HG02623 (cell line): ENCODE measurements around the gene USP31.

Source experiments
- ATAC-seq: cut with Tn5 transposase; IDR thresholded peaks from one replicate; pipeline ENCODE4 v1.9.1; 2021; ENCODE audit warnings: moderate library complexity; ENCODE audit not compliant: unreplicated experiment

Gene USP31

GRCh38 chr16:23027386-23027785 lies 121.9 kb downstream of the USP31 start:
- no peak for ATAC-seq

- no peak for ATAC-seq
Observed at GRCh38 chr16:23026784-23027362, 122.4 kb downstream of the USP31 start.

GRCh38 chr16:23025692-23026307 lies 123.5 kb downstream of the USP31 start:
- ATAC-seq: no peak

GRCh38 chr16:23024044-23024443 lies 125.2 kb downstream of the USP31 start:
- no peak for ATAC-seq

- no peak for ATAC-seq
Observed at GRCh38 chr16:23020084-23020483, 129.2 kb downstream of the USP31 start.

- no peak for ATAC-seq
Observed at GRCh38 chr16:23016368-23016767, 132.9 kb downstream of the USP31 start.

- no peak for ATAC-seq
Observed at GRCh38 chr16:23015580-23015979, 133.7 kb downstream of the USP31 start.

- no peak for ATAC-seq
Observed at GRCh38 chr16:23014592-23014991, 134.7 kb downstream of the USP31 start.
